Neural crest cell (in vitro differentiated cells): ENCODE data around the gene MPP2. TPM values are rescaled to one million over a fixed set of nuclear protein-coding genes. Genes with fewer than 3 reads are reported as not detected.
"Not testable (repeated sequence)": the region's sequence is repeated elsewhere in the genome, so short reads cannot be mapped to it uniquely, and the experiment has no call there.

ENCODE experiments used
- DNase-seq: peaks from one replicate; pipeline ENCODE4 v3.0.0; 2021; ENCODE audit warnings: low read depth, mixed read lengths, low spot score
- H3K27ac Mint-ChIP-seq: one replicate; pipeline ENCODE4 v1.8.0; 2021; ENCODE audit warnings: mild to moderate bottlenecking, mixed read lengths; ENCODE audit not compliant: unreplicated experiment
- H3K27me3 Mint-ChIP-seq: 2 replicates; pipeline ENCODE4 v1.8.0; 2021; ENCODE audit warnings: low read depth, mild to moderate bottlenecking, mixed read lengths
- H3K36me3 Mint-ChIP-seq: 2 replicates; pipeline ENCODE4 v1.8.0; 2021; ENCODE audit warnings: low read depth, mild to moderate bottlenecking, mixed read lengths
- H3K4me1 Mint-ChIP-seq: 2 replicates; pipeline ENCODE4 v1.8.0; 2021; ENCODE audit warnings: mixed read lengths
- H3K4me3 Mint-ChIP-seq: one replicate; pipeline ENCODE4 v1.8.0; 2021; ENCODE audit warnings: mild to moderate bottlenecking, mixed read lengths
- H3K9me3 Mint-ChIP-seq: 2 replicates; pipeline ENCODE4 v1.8.0; 2021; ENCODE audit warnings: mixed read lengths
- total RNA-seq: library from RNA; stranded (reverse); gene quantifications from 2 replicates; pipeline ENCODE4 v1.2.1, GENCODE V29; 2021
- TF ChIP-seq, protein P1 (sequence below): fragments of 200-600 bp; sonication (generic); conservative IDR thresholded peaks from 2 replicates; pipeline ENCODE4 v1.5.0; 2021; ENCODE audit warnings: antibody characterized with exemption, mild to moderate bottlenecking

Gene MPP2
- total RNA-seq, 1 donor from 2014 or later, result 29.8 TPM

- Mint-ChIP-seq H3K9me3 (no peaks in the 10 kb centered on the region), H3K4me1 (peaks cover 19% of the 10 kb centered on the region), H3K36me3 (no peaks in the 10 kb centered on the region), H3K4me3 (no peak within 1 kb of the TSS), H3K27ac (no peak within 1 kb of the TSS), H3K27me3 (peaks cover 5% of the 10 kb centered on the region)
- TF ChIP-seq, protein P1, sequence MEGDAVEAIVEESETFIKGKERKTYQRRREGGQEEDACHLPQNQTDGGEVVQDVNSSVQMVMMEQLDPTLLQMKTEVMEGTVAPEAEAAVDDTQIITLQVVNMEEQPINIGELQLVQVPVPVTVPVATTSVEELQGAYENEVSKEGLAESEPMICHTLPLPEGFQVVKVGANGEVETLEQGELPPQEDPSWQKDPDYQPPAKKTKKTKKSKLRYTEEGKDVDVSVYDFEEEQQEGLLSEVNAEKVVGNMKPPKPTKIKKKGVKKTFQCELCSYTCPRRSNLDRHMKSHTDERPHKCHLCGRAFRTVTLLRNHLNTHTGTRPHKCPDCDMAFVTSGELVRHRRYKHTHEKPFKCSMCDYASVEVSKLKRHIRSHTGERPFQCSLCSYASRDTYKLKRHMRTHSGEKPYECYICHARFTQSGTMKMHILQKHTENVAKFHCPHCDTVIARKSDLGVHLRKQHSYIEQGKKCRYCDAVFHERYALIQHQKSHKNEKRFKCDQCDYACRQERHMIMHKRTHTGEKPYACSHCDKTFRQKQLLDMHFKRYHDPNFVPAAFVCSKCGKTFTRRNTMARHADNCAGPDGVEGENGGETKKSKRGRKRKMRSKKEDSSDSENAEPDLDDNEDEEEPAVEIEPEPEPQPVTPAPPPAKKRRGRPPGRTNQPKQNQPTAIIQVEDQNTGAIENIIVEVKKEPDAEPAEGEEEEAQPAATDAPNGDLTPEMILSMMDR, result no peak
- no peak for DNase-seq
Measured at GRCh38 chr17:43846963-43847371, 60.4 kb downstream of the MPP2 start, which contains the start of gene CD300LG. Gene CD300LG (plus strand): TSS chr17:43847176. CDS start chr17:43847217, 41 bp downstream.

DNA sequence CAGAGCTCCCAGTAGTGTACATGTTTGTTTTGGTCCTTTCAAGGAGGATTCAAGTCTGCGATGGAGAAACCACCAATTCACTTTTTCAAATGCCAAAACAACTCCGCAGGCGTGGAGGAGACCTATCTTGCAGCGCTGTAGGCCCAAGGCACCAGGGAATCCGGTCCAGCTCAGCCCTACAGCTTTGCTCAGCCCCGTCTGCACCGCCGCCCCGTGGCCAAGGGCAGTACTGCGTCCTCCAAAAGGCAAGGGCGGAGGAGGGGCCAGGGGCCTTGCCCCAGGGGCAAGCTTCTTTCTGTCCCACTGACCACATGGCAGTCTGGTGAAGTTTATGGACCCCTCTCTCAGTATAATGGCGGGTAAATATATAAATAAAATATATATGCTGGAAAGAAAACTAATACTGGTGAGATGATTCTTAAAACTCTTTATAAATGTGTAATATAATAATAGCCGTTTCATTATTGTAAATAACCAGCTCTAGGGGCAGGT lies 61.1 kb downstream of the MPP2 start:
- Mint-ChIP-seq H3K27me3 (peaks cover 6% of the 10 kb centered on the region), H3K36me3 (no peaks in the 10 kb centered on the region), H3K4me1 (peaks cover 15% of the 10 kb centered on the region), H3K4me3 (no peak overlapping the region), H3K9me3 (no peaks in the 10 kb centered on the region), H3K27ac (no peak overlapping the region)
- TF ChIP-seq, protein P1, result peak; percentile 92
- peak; percentile 95 for DNase-seq

DNA sequence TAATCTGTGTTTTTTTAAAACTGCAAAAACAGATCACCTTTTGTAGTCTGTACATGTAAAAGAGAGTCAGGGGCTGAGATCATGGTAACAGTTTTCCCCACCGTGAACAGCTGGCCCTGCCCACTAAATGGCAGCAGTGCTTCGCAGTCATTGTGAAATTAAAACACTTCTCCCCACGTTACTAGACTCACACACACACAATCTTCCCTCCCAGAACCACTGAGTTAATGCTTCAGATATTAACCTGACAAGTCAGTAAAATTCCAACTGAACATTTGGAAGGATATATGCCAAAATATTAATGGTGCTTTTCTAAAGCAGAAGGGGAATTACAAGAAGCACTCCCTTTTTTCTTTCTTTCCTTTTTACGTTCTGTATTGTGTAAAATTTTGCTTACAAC lies 61.6 kb downstream of the MPP2 start:
- no peak for DNase-seq
- Mint-ChIP-seq H3K27ac (no peak overlapping the region), H3K27me3 (peaks cover 8% of the 10 kb centered on the region), H3K4me3 (no peak overlapping the region), H3K36me3 (no peaks in the 10 kb centered on the region), H3K9me3 (no peaks in the 10 kb centered on the region), H3K4me1 (peaks cover 15% of the 10 kb centered on the region)
- TF ChIP-seq, protein P1, result no peak

DNA sequence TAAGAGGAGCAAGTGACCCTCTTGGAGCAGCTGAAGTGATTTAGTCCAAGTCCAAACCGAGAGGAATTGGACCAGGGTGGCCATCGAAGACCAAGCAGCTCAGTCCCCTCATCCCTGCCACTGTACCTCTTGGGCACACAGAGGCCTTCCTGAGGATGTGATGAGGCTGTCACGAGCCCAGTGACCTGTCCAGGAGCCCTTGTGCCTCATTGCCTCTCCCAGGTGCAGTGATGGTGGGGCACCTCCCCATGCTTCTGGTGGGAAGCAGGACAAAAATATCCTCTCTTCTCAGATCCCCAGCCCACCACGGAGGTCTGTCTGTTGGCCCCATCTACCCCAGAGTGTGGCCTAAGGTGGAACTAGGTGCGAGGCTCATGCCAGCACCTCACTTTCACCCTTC lies 63.1 kb downstream of the MPP2 start:
- H3K4me3 Mint-ChIP-seq, result no peak overlapping the region
- H3K27ac Mint-ChIP-seq, result no peak overlapping the region
- H3K9me3 Mint-ChIP-seq, result no peaks in the 10 kb centered on the region
- peaks cover 15% of the 10 kb centered on the region for H3K4me1 Mint-ChIP-seq
- no peaks in the 10 kb centered on the region for H3K36me3 Mint-ChIP-seq
- H3K27me3 Mint-ChIP-seq, result peaks cover 21% of the 10 kb centered on the region
- no peak for DNase-seq
- TF ChIP-seq, protein P1, result no peak

GRCh38 chr17:43842975-43843325 lies 64.4 kb downstream of the MPP2 start:
- peak overlapping the region; percentile 81 for H3K27ac Mint-ChIP-seq
- TF ChIP-seq, protein P1, result no peak
- peaks cover 15% of the 10 kb centered on the region for H3K4me1 Mint-ChIP-seq
- no peak overlapping the region for H3K4me3 Mint-ChIP-seq
- peaks cover 22% of the 10 kb centered on the region for H3K27me3 Mint-ChIP-seq
- no peaks in the 10 kb centered on the region for H3K9me3 Mint-ChIP-seq
- H3K36me3 Mint-ChIP-seq, result no peaks in the 10 kb centered on the region
- no peak for DNase-seq

DNA sequence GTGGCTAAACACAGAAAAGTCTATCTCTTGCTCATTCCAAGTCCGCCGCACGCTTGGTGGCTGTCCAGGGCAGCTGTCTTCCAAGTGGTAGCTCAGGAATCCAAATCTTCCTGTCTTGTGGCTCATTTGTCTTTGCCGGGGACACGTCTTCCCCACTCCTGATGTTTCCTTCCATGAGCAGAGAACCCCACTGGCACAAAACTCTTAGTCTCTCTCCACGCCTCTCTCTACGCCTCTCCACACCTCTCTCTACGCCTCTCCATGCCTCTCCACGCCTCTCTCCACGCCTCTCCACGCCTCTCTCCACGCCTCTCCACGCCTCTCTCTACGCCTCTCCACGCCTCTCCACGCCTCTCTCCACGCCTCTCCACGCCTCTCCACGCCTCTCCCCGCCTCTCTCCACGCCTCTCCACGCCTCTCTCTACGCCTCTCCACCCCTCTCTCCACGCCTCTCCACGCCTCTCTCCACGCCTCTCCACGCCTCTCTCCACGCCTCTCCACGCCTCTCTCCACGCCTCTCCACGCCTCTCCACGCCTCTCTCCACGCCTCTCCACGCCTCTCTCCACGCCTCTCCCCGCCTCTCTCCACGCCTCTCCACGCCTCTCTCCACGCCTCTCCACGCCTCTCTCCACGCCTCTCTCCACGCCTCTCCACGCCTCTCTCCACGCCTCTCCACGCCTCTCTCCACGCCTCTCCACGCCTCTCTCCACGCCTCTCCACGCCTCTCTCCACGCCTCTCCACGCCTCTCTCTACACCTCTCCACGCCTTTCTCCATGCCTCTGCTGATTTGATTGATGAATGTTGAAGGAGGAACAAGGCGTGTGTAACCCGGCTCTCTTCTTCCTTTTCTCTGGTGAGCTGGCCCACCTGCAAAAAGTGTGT lies 65.0 kb downstream of the MPP2 start:
- Mint-ChIP-seq H3K27ac (peak overlapping the region; percentile 81), H3K4me1 (peaks cover 15% of the 10 kb centered on the region), H3K27me3 (peaks cover 22% of the 10 kb centered on the region)
- not testable (repeated sequence) for H3K9me3 Mint-ChIP-seq, DNase-seq, H3K4me3 Mint-ChIP-seq, H3K36me3 Mint-ChIP-seq
